GM12801 (cell line): Measurements from ENCODE around the gene CD55.

Experiments
- CTCF ChIP-seq: IDR thresholded peaks from one replicate; pipeline ENCODE4 v1.5.1; 2011; ENCODE audit warnings: control low read depth; ENCODE audit not compliant: insufficient read length; ENCODE audit errors: extremely low read depth

CD55 gene

GRCh38 chr1:207333009-207333600, 11.6 kb downstream of the CD55 start:
- no peak for TF ChIP-seq CTCF

DNA sequence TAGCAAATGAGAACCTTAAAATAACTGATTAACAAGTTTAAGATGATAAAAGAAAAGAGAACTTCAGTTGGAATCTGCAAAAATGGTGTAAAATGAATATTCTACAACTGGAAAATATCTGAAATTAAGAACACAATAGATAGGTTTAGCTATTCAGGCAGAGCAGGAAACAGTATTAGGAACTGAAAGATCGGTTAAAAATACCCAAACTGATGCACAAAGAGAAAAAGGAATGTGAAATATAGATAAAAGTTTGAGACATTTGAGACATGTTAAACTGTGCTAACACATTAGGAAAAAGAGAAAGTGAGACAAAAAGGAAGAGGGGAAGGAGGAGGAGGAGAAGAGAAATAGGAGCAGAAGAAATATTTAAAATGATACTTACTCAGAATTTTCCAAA, 12.1 kb downstream of the CD55 start:
- no peak for TF ChIP-seq CTCF

GRCh38 chr1:207334337-207334736, 12.9 kb downstream of the CD55 start:
- TF ChIP-seq CTCF = no peak

GRCh38 chr1:207335138-207335537, 13.7 kb downstream of the CD55 start:
- no peak for TF ChIP-seq CTCF

- no peak for TF ChIP-seq CTCF
Observed at GRCh38 chr1:207335695-207336363, 14.4 kb downstream of the CD55 start.

DNA sequence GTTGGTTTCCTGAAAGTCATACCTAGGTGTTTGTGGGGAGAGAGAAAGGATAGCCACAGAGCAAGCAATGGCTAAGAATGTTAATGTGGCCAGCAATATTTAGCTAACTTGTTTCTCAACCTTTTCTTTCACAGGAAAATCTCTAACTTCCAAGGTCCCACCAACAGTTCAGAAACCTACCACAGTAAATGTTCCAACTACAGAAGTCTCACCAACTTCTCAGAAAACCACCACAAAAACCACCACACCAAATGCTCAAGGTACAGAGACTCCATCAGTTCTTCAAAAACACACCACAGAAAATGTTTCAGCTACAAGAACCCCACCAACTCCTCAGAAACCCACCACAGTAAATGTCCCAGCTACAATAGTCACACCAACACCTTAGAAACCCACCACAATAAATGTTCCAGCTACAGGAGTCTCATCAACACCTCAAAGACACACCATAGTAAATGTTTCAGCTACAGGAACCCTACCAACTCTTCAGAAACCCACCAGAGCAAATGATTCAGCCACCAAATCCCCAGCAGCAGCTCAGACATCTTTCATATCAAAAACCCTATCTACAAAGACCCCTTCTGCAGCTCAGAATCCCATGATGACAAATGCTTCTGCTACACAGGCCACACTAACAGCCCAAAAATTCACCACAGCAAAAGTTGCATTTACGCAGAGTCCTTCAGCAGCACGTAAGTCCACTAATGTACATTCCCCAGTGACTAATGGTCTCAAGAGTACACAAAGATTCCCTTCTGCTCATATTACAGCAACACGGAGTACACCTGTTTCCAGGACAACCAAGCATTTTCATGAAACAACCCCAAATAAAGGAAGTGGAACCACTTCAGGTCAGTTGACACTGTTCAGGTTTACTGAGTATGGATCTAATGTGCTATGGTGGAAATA, 15.3 kb downstream of the CD55 start:
- TF ChIP-seq CTCF = no peak

DNA sequence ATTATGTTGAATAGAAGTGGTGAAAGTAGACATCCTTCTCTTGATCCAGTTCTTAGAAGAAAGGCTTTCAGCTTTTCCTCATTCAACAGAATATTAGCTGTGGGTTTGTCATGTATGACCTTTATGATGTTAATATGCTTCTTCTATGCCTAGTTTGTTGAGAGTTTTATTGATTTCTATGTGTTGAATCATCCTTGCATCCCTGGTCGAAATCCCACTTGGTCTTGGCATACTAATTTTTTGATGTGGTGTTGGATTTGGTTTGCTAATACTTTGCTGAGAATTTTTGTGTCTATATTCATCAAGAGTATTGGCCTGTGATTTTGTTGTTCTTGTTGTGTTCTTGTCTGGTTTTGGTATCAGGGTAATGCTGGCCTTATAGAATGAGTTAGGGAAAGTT, 20.9 kb downstream of the CD55 start:
- TF ChIP-seq CTCF = no peak
